GF-D8 (cell line): Measurements from ENCODE around the gene GRID1.

Source experiments
- DNase-seq: peaks from one replicate; lab custom pipeline; 2025; lab: John Stamatoyannopoulos, UW

The GRID1 gene

DNA sequence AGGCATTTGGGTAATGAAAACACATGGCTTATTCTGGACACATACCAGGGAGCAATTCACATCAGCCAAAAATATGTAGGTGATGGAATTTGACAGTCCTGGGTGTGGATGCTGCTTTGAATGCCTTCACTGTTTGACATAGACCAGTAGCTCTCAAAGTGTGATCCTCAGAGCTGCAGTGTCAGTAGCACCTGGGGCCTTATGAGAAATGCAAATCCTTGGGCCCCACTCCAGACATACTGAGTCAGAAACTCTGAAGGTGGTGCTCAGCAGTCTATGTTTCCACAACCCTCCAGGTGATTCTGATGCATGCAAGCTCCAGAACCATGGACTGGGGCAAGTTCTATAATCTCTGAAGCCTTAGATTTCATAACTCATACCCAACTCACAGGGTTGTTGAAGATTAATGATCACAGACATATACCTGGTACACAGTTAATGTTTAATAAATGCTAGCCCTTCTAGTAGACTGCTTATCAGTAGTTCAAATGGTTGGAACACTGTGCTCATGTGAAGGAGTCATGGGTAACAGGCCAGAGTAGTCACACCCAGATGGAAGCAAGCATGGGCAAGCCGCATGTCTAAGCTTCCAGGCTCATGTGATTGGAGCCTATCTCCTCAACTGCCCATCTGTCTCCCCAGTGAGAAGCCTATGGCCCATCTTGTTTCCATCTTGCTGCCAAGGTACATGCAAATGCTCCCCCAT lies 715.7 kb downstream of the GRID1 start:
- no peak for DNase-seq

DNA sequence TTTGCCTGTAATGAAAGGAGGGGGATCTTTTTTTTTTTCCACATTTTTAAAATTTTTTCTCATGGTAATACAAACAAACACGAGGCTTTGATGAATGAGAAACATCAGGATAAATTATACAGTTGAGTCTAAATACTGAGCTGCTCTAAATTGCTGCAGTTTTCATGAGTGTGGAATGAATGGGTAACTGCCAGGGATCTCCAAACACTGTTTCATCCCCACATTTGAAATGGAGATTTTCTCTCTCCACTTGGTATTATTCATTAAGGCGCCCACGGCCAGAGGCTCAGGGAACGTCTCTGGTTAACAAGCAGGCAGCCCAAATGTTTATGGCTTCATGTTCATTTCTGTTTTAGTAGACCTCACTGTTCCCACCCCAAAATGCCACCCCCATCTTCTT lies 717.1 kb downstream of the GRID1 start:
- DNase-seq: no peak

- no peak for DNase-seq
Measured at GRCh38 chr10:85648279-85648754, 718.3 kb downstream of the GRID1 start.

- no peak for DNase-seq
Measured at GRCh38 chr10:85647741-85648140, 718.9 kb downstream of the GRID1 start.

- no peak for DNase-seq
Measured at GRCh38 chr10:85645926-85646711, 720.5 kb downstream of the GRID1 start.

- DNase-seq: no peak
Measured at GRCh38 chr10:85645053-85645452, 721.5 kb downstream of the GRID1 start.

- DNase-seq: no peak
Measured at GRCh38 chr10:85643845-85644525, 722.6 kb downstream of the GRID1 start.

DNA sequence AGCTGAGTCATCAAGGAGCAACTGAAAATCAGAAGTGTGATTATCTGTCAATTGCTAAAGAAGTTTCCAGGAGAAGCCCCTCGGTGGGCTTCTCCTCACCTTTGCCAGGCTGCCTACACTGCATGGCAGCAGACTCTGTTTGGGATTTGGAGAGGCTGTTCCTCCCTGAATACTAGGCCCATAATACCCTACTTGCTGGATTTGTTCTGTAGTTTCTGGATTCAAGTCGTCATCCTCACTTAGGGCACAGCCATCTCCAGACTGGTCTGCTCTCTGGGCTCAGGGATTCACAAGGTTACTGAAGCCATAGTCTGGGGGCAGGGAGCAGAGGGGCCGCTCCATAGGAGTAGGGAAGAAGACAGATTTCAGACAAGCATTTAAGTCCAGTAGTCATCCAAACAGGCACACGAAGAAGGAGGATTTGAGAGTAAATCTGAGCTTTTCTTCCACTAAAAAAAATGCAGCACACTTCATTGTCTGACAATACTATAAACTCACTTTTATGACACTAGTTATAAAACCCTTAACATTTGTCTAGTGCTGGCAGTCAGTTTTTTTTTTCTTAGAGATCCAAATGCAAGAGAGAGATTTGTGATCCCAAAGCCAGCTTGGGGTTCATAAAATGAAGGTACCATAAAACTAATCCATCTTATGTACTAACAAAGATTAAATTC lies 723.3 kb downstream of the GRID1 start:
- no peak for DNase-seq

DNA sequence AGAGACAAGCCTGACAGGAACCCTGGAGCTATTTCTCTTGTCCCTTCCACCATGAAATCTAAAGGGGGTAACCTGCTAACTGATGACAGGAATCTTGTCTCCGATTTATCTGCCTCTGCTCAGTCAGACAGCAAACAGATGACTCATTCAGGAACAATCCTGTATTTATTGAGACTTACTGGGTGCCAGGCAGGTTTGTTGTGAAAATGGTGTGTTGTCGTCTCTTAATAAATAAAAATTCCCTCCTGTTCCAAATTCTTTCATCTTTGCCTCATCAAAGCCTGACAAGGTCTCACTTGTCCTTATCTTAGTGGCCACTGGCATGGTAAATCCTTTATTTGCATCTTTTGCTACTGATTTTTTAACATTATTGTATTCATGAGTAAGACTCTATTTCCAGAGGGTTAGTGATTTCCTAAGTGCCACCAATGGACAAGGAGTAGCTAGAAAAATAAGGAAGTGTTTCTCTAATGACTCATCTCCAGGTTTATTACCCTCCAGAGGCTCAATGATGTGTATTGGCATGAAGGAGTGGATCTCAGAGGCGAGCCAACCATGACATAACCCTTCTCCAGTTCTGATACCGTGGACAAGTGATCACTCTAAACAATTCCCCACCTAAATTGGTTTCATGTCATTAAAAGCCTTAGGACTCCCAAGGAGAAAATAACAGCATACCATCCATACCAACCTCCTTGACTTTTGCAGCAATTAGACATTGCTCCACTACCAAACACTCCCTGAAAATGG lies 724.0 kb downstream of the GRID1 start:
- DNase-seq: no peak

- no peak for DNase-seq
Measured at GRCh38 chr10:85642082-85642420, 724.5 kb downstream of the GRID1 start.

DNA sequence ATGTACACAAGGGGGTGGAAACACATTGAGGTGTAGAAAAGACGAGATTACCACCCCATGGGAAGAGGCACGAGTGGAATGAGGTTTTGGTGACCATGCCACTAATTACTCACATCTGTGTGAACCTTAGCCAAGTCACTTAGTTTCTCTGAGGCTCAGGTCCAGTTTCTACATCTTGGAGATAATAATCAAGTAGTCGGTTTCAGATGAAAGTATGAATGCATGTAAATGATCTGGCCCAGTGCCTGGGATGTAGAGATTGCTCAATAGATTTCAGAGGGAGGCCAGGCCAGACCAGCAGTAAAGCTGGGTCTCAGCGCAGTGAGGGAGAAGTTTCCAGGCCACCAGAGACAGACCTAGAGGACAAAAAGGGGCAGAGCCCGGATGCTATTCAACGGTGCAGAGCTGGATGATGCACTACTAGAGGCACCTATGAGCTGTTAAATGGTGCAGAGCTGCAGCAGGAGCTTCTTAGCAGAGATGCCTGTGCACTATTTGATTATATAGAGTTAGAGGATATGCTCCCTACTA lies 725.1 kb downstream of the GRID1 start:
- DNase-seq: no peak

DNA sequence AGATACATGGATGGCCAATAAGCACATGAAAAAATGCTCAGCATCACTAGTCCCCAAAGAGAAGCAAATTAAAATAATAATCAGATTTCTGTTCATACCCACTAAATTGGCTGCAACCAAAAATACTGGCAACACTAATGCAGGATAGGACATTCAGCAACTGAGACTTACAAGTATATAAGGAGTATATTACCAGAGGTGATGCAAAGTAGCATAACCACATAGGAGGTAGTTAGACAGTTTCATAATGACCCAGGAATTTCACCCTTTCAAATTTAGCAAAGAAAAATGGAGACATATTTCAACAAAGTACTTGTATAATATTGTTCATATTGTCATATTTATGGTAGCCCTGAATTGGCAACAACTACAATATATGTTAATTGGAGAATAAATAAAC lies 727.8 kb downstream of the GRID1 start:
- DNase-seq: no peak

DNA sequence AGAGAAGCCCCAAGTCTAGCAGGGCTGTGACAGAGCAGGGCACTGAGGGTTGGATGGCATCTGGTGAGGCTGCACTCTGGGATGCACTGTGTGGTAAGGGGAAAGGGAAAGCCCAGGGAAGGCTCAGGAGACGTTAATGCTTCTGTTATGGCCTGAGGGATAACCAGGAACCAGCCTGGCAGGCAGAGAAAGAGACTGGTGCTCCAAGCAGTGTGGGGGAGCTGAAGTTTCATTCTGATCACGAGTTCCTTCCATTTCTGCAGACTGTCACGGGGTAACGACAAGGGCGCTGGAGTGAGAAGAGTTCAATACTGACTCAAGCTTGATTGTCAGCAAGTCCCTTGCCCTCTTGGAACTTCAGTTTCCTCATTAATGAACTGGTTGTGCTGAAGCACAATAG lies 730.9 kb downstream of the GRID1 start:
- DNase-seq: no peak

DNA sequence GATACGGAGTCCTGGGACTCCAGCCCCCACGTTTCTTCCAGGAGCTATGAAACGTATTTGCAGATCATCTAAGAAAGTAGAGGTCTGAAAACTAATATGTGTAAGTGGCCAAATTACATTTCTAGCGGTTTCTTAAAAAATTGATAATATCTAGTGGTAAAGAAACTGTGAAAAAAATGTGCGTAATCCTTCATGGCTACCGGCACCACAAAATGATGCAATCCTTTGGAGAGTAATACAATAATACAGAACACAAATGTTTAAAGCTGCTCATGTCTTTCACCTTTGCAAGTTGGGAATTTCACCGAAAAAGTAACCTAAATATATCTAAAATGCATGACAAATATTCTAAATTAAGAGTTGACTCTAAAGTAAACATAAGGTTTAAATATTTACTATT lies 742.1 kb downstream of the GRID1 start:
- DNase-seq: no peak

DNA sequence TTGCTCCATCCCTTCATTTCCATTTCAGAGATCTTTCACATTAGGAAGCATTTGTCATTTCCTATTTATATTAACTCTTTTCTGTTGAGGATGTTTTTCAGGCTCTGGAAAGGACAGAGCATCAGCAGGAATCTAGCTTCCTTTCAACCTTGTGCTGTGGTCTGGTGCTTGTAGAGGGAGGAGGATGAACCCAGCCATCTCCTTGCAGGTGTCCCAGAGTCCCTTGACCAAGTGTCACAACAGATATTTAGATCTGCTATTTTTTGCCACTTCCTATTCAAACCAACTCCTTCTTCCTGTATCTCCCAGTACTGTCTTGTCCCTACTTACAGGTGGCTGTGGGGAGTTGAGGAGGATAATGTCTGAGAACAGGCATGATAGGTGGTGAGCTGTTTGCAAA lies 742.8 kb downstream of the GRID1 start:
- DNase-seq: no peak

DNA sequence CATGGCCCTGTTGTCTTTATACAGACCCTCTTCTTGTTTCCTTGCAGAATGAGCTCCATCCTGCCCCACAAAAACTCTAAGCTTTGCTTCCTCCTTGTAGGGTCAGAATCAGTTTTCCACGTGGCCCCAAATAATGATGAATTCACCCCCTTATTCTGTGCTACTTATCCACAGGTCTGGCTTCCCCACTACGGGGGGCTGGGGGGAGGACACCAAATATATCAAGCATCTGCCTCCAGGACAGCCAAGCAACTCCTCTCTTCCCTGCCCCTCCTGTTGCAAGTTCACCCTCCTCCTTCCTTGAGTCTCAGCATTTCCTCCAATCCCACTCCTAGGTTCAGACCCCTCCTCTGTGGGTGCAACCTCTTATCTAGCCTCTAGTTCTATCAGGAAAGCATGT lies 743.3 kb downstream of the GRID1 start:
- DNase-seq: no peak

DNA sequence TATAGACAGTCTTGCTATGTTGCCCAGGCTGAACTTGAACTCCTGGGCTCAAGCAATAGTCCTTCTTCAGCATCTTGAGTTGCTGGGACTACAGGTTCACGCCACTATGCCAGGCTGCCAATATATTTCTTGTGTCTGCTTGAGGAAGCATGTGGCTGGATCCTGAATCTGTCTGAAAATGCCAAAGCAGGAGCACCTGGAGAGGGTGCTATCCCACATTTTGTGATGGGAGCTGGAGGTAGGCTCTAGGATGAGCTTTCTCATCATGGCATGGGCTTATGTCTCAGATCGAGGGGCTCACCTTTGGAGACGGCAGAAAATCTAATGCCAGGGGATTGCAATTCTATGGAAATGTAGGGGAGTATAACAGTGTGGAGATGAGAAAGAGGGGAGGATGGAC lies 744.2 kb downstream of the GRID1 start:
- DNase-seq: no peak

- DNase-seq: no peak
Measured at GRCh38 chr10:85621562-85621961, 745.0 kb downstream of the GRID1 start.

DNA sequence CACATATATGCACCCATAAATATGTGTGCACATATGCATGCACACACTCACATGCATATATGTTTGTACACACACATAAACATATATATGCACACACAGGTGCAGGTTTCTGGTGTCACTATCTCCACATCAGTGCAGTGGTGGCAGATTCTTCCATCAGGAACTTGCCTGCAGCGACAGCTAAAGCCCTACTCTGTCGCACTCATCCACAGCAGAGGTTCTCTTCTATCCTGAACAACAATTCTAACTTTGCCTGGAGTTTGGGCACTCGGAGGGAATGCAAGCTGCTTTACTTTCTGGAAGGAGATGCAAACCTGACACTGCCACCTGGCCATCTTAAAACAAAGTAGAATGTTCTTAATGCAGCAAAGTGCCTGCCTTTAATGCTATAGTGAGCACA lies 745.8 kb downstream of the GRID1 start:
- no peak for DNase-seq

DNA sequence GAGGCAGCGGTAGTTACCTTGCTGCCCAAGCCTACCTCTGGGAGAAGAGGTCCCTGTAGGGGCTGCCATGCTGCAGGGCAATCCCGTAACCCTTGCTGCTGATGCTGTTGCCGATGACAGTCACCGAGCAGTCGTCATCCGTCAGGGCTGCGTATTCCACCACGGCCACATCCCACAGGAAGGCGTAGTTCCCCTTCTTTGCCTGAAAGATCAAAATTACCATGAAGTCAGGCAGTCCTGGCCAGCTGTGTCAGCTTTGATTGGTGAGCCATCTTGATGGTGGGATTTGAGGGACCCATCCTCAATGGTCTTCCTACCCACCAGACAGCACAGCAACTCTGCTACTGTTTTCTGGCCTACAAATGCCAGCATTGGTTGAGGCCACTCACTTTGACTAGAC lies 746.8 kb downstream of the GRID1 start:
- DNase-seq: no peak

DNA sequence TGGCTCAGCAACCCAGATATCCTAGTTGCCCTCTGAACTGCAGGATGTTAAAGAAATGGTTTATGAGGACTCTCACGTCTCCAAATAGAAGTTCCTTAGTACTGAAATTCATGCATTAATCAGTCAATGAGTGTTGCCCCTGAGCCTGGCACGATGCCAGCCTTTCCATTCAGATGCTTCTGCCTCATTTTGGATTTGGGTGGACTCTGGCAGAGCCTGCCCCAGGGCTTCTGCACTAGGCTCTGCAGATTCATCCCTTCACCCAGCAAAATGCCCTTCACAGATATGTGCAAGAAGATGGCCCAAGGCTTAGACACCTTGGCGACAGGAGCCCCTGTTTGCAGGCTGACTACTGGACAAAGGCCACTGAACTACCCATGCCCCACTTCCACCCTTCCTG lies 747.8 kb downstream of the GRID1 start:
- DNase-seq: no peak
